Bronchial epithelial cell (primary cell): ENCODE results near the gene BTG4. TPM values are rescaled to one million over a fixed set of nuclear protein-coding genes. Genes with fewer than 3 reads are reported as not detected.

Experiments
- DNase-seq: peaks from one replicate; pipeline ENCODE4 v3.0.0-alpha.2; 2010; ENCODE audit warnings: low read depth
- FAIRE-seq: peaks from 2 replicates; lab custom pipeline; 2011; peaks lifted over from hg19 to GRCh38; lab: Jason Lieb, UNC
- H3K27me3 ChIP-seq: 2 replicates; pipeline ENCODE4 v1.5.1; 2011; ENCODE audit warnings: low read length; ENCODE audit not compliant: control insufficient read depth, insufficient read depth
- H3K36me3 ChIP-seq: 2 replicates; pipeline ENCODE4 v1.5.1; 2011; ENCODE audit warnings: low read length; ENCODE audit not compliant: control insufficient read depth, insufficient read depth
- H3K4me3 ChIP-seq: 2 replicates; pipeline ENCODE4 v1.5.1; 2011; ENCODE audit warnings: mild to moderate bottlenecking, low read depth, low read length, control low read depth
- CTCF ChIP-seq: IDR thresholded peaks from 2 replicates; pipeline ENCODE4 v1.5.1; 2011; ENCODE audit warnings: mild to moderate bottlenecking, moderate library complexity, low read length, control low read depth, inconsistent platforms; ENCODE audit not compliant: insufficient read depth, severe bottlenecking
- total RNA-seq: library from RNA; depleted of rRNA; stranded (reverse); fragments of >200 nt; gene quantifications from 2 replicates; pipeline ENCODE4 v1.2.1, GENCODE V29; 2014

The BTG4 gene
- total RNA-seq, 1 donor from 2014 or later, result 0.26 TPM

- DNase-seq (no peak), FAIRE-seq (no peak)
- TF ChIP-seq CTCF, result no peak
- Histone ChIP-seq H3K36me3 (no peaks in the 10 kb centered on the region), H3K4me3 (no peak overlapping the region), H3K27me3 (no peaks in the 10 kb centered on the region)
Measured at GRCh38 chr11:111456859-111457730, 55.1 kb downstream of the BTG4 start.

DNA sequence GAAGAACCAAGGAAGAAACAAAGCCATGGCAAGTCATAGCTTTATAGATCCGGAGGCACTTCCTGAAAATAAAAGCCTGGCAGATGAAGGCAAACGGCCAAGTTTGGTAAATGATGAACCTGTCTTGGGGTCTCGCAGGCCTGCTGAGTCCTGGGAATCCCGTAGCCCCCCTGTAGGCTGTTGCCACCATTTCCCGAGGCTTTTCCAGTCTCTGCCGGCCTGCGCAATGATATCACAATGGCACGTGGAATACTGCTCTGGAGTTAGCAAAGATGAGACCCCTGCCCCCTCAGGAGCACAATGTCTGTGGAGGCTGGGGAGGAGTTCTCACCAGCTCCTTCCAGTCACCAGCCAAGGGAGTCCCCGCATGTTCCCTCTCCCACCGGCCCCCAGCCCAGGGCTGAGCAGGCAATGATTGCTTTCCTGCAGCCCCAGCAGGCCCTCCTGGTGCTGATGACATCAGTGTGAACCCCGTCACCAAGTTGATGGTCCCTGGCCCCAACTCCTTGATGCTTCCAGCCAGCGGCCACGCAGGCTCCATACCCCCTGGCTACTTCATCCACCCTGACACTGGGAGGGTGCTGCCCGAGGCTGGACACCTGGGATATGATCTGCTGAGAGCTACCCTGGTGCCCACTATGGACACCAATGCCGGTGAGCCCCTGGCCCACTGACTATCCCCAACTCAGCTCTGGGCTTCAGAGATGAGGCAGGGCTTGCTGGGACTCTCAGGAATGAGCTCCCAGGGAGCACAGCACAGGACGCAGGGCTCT, 55.9 kb downstream of the BTG4 start:
- no peaks in the 10 kb centered on the region for H3K27me3 ChIP-seq
- FAIRE-seq (no peak), DNase-seq (no peak)
- H3K36me3 ChIP-seq, result no peaks in the 10 kb centered on the region
- no peak for TF ChIP-seq CTCF
- no peak overlapping the region for H3K4me3 ChIP-seq

- FAIRE-seq, result no peak
- no peak for TF ChIP-seq CTCF
- no peak for DNase-seq
- Histone ChIP-seq H3K36me3 (no peaks in the 10 kb centered on the region), H3K4me3 (no peak overlapping the region), H3K27me3 (no peaks in the 10 kb centered on the region)
Measured at GRCh38 chr11:111455291-111456085, 56.7 kb downstream of the BTG4 start.

DNA sequence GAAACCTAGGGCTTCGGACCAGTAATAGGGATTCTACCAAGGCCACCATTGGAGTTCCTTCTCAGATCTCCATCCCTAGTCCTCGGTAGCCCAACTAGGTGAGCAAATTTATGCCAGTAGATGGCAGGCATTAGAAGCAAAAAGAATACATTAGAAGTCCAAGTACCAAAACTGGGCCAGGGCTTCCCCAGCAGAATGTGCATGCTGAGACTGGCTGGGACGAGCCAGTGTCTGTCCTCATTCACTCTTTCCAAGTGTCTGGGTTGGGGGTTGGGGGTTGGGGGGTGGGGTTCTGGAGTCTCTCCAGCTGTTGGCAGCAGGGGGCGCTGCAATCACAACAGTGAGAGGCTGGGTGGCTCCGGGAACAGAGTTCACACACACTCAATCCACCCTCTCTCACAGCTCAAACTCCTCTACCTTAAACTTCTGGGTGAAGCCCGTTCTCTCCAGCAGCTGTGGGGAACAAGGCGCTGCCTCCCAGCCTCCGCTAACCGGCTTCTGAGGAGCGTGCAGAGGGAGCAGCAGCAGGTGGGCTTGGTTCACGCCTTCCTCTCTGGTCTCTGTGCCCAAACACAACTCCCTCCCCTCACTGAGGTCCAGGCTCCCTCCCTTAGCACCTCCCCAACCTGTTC, 57.5 kb downstream of the BTG4 start:
- no peak for FAIRE-seq
- H3K27me3 ChIP-seq, result no peaks in the 10 kb centered on the region
- H3K4me3 ChIP-seq, result no peak overlapping the region
- peak; percentile 81 for DNase-seq
- TF ChIP-seq CTCF, result peak; percentile 64
- no peaks in the 10 kb centered on the region for H3K36me3 ChIP-seq

DNA sequence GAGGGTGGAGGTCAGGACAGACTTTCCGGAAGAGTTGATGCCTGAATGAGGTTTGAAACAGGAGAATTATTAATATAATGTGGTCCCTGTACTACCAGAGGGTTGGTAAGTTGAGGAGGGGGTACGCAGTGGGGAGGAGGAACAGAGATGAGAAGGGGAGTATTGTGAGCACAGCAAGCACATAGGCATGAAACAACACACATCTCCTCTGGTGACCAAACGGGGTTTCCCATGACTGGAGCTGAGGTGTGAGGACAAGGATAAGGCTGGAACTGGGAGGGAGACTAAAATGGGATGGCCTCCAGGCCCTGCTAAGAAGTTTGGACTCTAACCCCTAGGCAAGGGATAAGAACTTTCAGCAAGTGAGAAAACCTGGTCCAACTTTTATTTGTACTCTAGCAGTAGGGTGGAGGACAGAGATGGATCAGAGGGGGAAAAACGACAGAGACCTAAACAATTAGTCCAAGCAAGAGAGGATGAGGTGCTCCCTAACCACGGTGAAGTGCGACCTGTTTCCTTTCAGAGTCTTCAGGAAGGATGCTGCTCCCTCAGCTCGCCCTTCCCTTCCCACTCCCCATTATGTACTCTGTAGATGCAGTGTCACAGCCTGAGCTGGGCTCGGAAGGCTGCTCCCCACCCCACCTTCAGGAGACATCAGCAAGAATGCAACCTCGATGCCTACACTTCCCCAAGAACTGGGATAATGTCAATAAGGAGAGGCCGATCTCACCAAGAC, 59.2 kb downstream of the BTG4 start:
- H3K36me3 ChIP-seq, result no peaks in the 10 kb centered on the region
- H3K4me3 ChIP-seq, result no peak overlapping the region
- DNase-seq, result no peak
- no peak for TF ChIP-seq CTCF
- no peak for FAIRE-seq
- H3K27me3 ChIP-seq, result peaks cover 3% of the 10 kb centered on the region
